Activated CD4-positive, alpha-beta T cell treated with anti-CD3 and anti-CD28 coated beads, Interleukin-2, amount 10 ng/mL, durations not matched to agents 24 days and 14 days (primary cell): ENCODE measurements around the gene OTUD3. TPM values are rescaled to one million over a fixed set of nuclear protein-coding genes. Genes with fewer than 3 reads are reported as not detected.

ENCODE experiments used
- DNase-seq: peaks from one replicate; pipeline ENCODE4 v3.0.0; 2022
- H3K27ac Mint-ChIP-seq: one replicate; pipeline ENCODE4 v1.8.0; 2022; ENCODE audit warnings: mild to moderate bottlenecking, mixed read lengths
- H3K27me3 Mint-ChIP-seq: one replicate; pipeline ENCODE4 v1.8.0; 2022; ENCODE audit warnings: mixed read lengths
- H3K36me3 Mint-ChIP-seq: one replicate; pipeline ENCODE4 v1.8.0; 2022; ENCODE audit warnings: low read depth, mild to moderate bottlenecking, mixed read lengths
- H3K4me1 Mint-ChIP-seq: one replicate; pipeline ENCODE4 v1.8.0; 2021; ENCODE audit warnings: mixed read lengths
- H3K4me3 Mint-ChIP-seq: one replicate; pipeline ENCODE4 v1.8.0; 2022; ENCODE audit warnings: mild to moderate bottlenecking, moderate library complexity, mixed read lengths
- H3K9me3 Mint-ChIP-seq: one replicate; pipeline ENCODE4 v1.8.0; 2021; ENCODE audit warnings: mixed read lengths
- intact Hi-C: fragments of 100-400 bp; cut with micrococcal nuclease; formaldehyde crosslinking; loops from one replicate; pipeline ENCODE4 v1.15.1; 2023
- total RNA-seq: library from RNA; stranded (reverse); gene quantifications from 2 replicates; pipeline ENCODE4 v1.2.3, GENCODE V29; 2022

Gene OTUD3
- total RNA-seq, 1 donor from 2014 or later = 13.6 TPM

DNA sequence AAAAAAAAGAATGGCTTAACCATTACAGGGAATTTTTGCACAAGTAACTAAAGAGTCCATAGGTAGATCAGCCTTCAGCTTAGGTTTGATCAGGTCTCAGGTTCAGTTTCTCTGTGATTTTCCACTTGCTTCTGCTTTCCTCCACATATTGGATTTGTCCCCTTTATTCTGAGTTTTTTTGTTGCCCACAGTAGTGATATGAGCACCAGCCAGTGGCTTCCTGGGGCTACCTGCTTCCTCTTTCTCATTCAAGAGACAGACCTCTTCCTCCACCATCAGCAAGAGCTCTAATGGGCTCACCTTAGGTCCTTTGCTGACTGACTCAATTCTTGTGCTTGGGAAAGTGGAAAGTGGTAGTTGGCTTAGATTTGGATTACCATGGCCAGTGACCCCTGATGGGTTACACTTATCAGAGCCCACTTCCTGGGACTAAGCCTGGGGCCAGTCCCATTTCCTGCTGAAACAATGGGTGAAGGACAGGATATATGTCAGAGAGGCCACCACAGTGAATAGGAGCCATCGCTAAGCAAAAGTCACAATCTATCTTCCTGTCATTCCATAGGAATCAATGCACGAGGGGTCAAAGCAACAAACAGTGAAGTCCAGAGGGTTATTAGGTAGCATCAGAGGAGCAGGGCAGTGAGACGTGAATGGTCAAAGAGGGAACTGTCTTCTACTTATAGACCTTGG, 54.0 kb downstream of the OTUD3 start:
- Mint-ChIP-seq H3K4me3 (no peak overlapping the region), H3K36me3 (no peaks in the 10 kb centered on the region), H3K27me3 (no peaks in the 10 kb centered on the region), H3K27ac (no peak overlapping the region), H3K4me1 (no peaks in the 10 kb centered on the region), H3K9me3 (peaks cover 7% of the 10 kb centered on the region)
- intact Hi-C loops = no loop called here
- DNase-seq = no peak

DNA sequence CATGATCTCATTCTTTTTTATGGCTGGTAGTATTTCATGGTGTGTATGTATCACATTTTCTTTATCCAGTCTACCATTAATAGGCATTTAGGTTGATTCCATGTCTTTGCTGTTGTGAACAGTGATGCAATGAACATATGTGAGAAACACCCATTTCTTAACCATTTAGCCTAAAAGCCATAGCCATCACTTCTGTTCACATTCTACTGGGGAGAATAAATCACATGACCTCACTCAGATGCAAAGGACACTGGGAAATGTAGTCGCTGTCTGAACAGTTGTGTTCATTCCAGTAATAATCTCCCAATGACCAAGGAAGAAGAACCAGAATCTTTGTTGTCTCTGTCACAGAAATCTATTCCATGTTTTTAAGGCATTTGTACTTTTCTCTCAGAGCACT, 56.3 kb downstream of the OTUD3 start:
- intact Hi-C loops = no loop called here
- Mint-ChIP-seq H3K36me3 (no peaks in the 10 kb centered on the region), H3K27ac (no peak overlapping the region), H3K27me3 (no peaks in the 10 kb centered on the region), H3K9me3 (no peaks in the 10 kb centered on the region), H3K4me1 (no peaks in the 10 kb centered on the region), H3K4me3 (no peak overlapping the region)
- DNase-seq = no peak

DNA sequence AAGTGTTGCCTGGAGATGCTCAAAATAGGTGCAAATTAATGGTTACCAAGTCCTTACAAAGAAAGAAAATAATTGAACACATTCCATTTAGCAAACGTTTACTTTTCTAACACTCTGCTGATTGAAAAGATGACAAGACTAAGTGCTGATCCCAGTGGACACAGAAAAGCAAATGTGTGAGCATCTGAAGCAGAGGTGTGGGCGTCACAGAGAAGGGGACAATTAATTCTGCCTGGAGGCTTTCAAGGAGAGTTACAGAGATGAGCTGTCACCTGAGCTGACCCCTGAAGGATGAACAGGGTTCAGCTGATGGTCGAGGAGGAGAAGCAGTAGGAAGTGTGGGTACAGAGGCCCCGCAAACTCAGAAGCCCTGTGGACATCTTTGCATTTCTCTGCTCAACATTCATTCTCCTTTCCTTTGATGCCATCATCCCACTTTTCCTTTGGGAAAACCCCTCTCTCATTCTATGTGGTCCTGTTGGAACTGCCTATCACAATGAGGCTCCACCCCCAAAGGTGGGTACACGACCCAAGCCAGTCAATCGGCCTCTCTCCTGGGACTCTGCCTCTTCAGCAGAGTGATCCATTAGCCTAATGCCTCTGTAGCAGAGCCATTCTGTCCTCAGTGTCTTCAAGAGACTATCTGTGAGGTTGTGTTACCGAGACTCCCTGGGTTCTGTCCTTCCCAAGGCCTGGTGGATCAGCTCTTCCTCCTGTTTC, 58.5 kb downstream of the OTUD3 start:
- DNase-seq = no peak
- H3K4me1 Mint-ChIP-seq = no peaks in the 10 kb centered on the region
- H3K36me3 Mint-ChIP-seq = no peaks in the 10 kb centered on the region
- H3K27ac Mint-ChIP-seq = no peak overlapping the region
- intact Hi-C loops = no loop called here
- no peak overlapping the region for H3K4me3 Mint-ChIP-seq
- no peaks in the 10 kb centered on the region for H3K9me3 Mint-ChIP-seq
- peaks cover 3% of the 10 kb centered on the region for H3K27me3 Mint-ChIP-seq

DNA sequence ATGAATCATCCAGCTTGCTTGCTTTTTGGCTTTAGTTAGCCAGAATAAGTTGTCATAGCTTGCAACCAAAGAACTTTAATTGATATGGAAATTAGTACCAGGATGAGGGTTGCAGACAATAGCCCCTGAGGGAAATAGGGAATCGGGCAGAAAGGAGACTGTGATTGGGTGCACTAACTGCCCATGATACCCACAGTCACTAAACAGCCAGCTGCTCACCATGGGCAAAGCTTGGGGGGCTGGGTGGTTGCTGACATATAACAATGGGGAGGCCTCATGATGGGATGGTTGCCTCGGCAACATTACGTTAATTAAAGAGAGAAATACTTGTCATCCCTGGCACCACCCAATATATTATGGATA, 59.0 kb downstream of the OTUD3 start:
- Mint-ChIP-seq H3K4me1 (no peaks in the 10 kb centered on the region), H3K9me3 (no peaks in the 10 kb centered on the region), H3K27ac (no peak overlapping the region), H3K27me3 (peaks cover 5% of the 10 kb centered on the region), H3K36me3 (no peaks in the 10 kb centered on the region), H3K4me3 (no peak overlapping the region)
- DNase-seq = no peak
- intact Hi-C loops = no loop called here

DNA sequence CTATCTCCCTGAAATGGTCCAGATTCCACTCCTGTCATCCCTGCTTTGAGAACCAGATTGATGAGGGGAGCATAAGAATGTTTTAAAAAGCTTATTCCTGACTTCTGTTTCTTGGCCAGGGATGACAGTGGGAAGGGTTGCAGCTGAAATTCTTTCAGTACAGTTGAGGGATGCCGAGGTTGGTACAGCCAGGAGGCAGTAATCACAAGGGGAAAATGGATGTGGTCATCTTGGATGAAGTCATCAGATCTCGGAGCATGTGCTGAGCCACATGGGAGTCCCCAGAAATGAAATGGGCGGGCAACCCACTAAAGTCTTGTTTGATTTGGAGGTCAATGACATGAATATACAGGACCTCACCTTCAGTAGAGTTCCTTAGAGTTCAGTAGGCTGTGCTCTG, 59.9 kb downstream of the OTUD3 start:
- no peak overlapping the region for H3K4me3 Mint-ChIP-seq
- H3K4me1 Mint-ChIP-seq = no peaks in the 10 kb centered on the region
- no peaks in the 10 kb centered on the region for H3K36me3 Mint-ChIP-seq
- H3K9me3 Mint-ChIP-seq = no peaks in the 10 kb centered on the region
- DNase-seq = no peak
- intact Hi-C loops = no loop called here
- peaks cover 12% of the 10 kb centered on the region for H3K27me3 Mint-ChIP-seq
- H3K27ac Mint-ChIP-seq = no peak overlapping the region

DNA sequence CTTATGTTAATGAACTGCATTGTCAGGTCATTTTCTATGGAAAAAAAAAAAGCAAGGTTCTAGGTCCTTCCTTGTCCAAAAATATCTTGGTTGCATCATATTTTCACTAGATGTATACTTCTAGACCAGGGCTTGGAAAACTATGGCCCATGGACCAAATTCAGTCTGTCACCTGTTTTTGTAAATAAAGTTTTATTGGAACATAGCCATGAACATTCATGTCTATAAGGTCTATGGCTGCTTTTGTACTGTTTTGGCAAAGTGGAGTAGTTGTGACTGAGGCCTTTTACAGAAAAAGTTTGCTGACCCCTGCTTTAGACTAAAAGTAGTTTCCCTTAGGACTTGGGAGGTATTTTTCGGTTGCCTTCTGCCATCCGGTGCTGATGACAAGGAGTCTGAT, 60.5 kb downstream of the OTUD3 start:
- peaks cover 12% of the 10 kb centered on the region for H3K27me3 Mint-ChIP-seq
- intact Hi-C loops = no loop called here
- no peaks in the 10 kb centered on the region for H3K9me3 Mint-ChIP-seq
- no peaks in the 10 kb centered on the region for H3K4me1 Mint-ChIP-seq
- H3K36me3 Mint-ChIP-seq = no peaks in the 10 kb centered on the region
- H3K27ac Mint-ChIP-seq = no peak overlapping the region
- DNase-seq = no peak
- H3K4me3 Mint-ChIP-seq = no peak overlapping the region

DNA sequence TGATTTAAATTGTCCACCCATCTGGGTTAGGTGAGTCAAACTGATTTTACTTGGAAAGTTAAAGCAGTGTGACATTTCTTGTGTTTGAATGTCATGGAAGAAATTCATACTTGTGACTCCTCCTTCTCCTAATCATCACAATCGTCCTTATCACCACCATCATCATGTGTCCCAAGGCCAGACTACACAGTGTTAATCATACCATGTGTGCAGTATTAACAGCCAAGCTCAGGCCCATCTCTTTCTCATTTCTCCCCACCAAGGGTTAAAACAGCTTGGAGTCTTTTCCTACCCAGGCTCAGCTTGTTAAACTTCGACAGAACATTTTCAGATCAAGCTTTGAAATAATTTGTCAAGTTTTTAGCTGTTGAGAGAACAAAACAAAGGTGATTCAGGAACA, 63.7 kb downstream of the OTUD3 start:
- Mint-ChIP-seq H3K4me3 (no peak overlapping the region), H3K9me3 (no peaks in the 10 kb centered on the region), H3K4me1 (no peaks in the 10 kb centered on the region), H3K27ac (no peak overlapping the region), H3K27me3 (peaks cover 12% of the 10 kb centered on the region), H3K36me3 (no peaks in the 10 kb centered on the region)
- intact Hi-C loops = no loop called here
- no peak for DNase-seq

DNA sequence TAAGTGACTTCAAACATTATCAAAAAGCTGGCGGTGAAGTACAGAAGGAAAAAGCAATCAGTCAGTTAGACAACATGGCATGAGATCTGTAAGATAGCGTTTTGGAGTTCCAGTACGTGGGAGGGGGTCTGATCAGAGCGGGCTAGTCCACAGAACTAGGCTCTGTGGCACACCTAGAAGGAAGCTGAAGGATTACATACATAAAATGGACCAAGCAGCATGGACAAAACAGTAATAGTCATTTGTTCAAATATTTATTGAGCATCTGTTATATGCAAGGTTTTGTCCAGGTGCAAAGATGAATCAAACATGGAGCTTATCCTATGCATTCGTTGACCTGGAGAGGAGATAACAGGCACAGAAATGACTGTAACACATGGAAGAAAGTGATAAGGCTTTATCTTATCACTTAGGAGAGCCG, 64.1 kb downstream of the OTUD3 start:
- intact Hi-C loops = no loop called here
- H3K36me3 Mint-ChIP-seq = no peaks in the 10 kb centered on the region
- H3K9me3 Mint-ChIP-seq = no peaks in the 10 kb centered on the region
- no peak overlapping the region for H3K4me3 Mint-ChIP-seq
- peaks cover 12% of the 10 kb centered on the region for H3K27me3 Mint-ChIP-seq
- no peaks in the 10 kb centered on the region for H3K4me1 Mint-ChIP-seq
- no peak overlapping the region for H3K27ac Mint-ChIP-seq
- no peak for DNase-seq

DNA sequence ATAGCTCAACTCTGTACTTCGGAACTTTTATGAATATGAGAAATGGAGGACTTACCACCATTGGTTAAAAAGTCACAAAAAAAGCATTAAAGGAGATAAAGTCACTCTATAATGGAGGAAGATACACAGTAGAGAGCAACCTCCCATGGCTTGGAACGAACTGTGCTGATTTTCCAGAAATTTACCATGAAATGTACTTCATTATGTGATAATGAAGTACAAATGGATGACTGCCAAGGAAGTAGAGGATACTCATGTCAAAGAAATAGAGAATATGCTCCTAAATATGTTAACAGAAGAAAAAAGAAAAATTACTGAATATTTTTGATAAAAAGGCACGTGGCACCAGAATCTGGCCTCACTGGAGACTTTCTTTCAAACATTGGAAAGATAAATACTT, 64.8 kb downstream of the OTUD3 start:
- no peak for DNase-seq
- Mint-ChIP-seq H3K27ac (no peak overlapping the region), H3K9me3 (no peaks in the 10 kb centered on the region), H3K4me1 (no peaks in the 10 kb centered on the region), H3K4me3 (no peak overlapping the region), H3K27me3 (peaks cover 12% of the 10 kb centered on the region), H3K36me3 (no peaks in the 10 kb centered on the region)
- intact Hi-C loops = no loop called here

DNA sequence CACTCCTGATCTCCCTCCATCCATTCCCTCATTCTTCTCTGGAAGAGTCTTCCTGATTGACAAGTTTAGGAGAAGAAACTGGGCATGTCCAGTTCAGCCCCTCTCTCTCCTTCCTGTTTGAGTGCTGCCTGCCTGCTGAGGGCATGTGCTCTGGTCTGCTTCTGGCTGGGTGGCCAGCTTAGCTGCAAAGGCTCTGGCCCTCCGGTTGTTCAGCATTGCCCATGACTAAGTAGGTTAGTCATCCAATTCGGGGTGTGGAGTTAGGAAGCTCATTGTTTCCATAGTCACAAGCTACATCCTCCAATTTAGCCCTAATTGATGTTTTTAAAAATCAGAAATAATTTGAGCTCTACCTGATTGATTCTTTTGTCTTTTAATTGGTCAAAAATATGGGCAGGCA, 66.8 kb downstream of the OTUD3 start:
- Mint-ChIP-seq H3K36me3 (no peaks in the 10 kb centered on the region), H3K27me3 (peaks cover 24% of the 10 kb centered on the region), H3K4me3 (no peak overlapping the region), H3K4me1 (no peaks in the 10 kb centered on the region), H3K27ac (no peak overlapping the region), H3K9me3 (no peaks in the 10 kb centered on the region)
- intact Hi-C loops = no loop called here
- no peak for DNase-seq

DNA sequence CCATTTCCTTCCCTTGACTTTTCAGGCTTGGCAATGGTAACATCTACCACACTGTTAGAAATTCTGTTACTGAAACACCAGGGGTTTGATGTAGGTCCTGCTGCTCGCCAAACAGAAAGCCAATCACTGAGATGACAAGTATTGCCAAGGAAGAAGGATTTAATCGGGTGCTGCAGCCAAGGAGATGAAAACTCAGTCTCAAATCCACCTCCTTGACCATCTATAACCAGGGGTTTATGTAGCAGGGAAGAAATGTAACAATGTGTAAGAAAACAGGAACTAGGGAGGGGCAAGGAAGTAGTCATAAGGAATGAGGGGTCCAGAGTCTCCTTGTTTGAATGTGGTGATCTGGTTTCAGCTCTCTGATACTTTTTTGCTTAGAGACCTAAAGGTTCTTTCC, 71.9 kb downstream of the OTUD3 start:
- no peak overlapping the region for H3K27ac Mint-ChIP-seq
- peaks cover 24% of the 10 kb centered on the region for H3K27me3 Mint-ChIP-seq
- intact Hi-C loops = no loop called here
- no peak overlapping the region for H3K4me3 Mint-ChIP-seq
- H3K9me3 Mint-ChIP-seq = peaks cover 5% of the 10 kb centered on the region
- no peak for DNase-seq
- no peaks in the 10 kb centered on the region for H3K36me3 Mint-ChIP-seq
- no peaks in the 10 kb centered on the region for H3K4me1 Mint-ChIP-seq

DNA sequence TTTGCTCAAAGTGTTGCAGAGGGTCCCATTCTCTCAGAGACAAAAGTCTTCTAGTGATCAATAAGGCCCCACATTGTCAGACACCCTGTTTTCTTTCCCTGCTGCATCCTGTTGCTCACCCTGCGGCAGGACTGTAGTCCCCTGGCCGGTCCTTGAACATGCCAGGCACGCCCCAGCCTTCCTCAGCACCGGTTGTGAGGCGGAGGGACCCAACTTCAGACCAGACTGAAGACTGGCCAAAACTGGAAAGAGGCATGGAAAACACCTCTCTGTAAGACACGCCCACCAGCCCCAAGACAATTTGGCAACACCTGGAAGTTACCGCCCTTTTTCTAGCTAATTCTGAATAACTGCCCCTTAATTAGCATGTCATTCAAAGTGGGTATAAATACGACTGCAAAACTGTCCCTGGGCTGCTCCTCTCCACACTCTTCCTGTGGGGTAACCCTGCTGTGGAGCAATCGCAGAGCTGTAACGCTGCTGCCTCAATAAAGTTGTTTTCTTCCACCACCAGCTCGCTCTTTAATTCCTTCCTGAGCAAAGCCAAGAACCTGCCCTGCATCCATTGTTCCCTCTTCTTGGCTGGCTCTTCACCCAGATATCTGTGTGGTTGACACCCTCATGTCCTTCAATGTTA, 73.5 kb downstream of the OTUD3 start:
- H3K4me1 Mint-ChIP-seq = no peaks in the 10 kb centered on the region
- no peak overlapping the region for H3K4me3 Mint-ChIP-seq
- intact Hi-C loops = no loop called here
- no peak overlapping the region for H3K27ac Mint-ChIP-seq
- H3K36me3 Mint-ChIP-seq = no peaks in the 10 kb centered on the region
- peaks cover 24% of the 10 kb centered on the region for H3K27me3 Mint-ChIP-seq
- H3K9me3 Mint-ChIP-seq = peaks cover 5% of the 10 kb centered on the region
- no peak for DNase-seq

DNA sequence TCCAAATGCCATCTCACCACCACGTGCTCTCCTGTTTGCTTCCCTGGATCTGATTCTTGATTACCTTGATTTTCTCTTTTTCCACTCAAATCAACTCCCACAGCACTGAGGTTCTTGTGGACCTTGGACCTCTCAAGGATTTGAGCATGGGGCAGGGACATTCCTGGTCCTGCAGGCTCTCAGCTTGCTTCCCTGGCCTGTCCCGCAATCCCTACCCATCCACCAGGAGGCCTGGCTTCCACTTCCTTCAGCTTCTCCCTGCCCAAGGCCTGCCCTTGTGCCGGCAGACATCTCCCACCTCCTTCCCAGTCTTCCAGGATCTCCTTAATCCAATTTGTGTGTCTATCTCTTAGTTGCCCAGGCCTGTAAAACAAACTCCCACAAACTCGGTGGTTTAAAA, 75.6 kb downstream of the OTUD3 start:
- intact Hi-C loops = no loop called here
- Mint-ChIP-seq H3K4me3 (no peak overlapping the region), H3K4me1 (no peaks in the 10 kb centered on the region), H3K9me3 (peaks cover 5% of the 10 kb centered on the region), H3K27ac (no peak overlapping the region), H3K27me3 (peaks cover 25% of the 10 kb centered on the region), H3K36me3 (no peaks in the 10 kb centered on the region)
- no peak for DNase-seq

DNA sequence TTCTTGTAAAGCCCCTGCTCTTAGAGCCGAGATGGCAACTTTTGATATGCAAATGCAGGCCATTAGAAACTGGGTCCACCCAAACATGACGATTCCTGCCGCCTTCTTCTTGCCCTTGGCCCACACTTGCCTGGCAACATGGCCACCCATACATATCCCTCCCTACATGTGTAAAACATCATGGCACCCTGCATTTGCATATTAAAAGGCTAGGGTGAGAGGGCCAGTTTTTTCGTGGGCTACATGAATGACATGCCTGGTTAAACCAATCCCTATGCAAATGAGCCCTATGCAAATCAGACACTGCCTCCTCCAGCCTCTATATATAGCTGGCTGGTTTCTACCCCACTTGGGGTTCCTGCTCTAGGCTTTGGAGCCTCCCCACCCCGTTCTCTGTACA, 78.4 kb downstream of the OTUD3 start:
- Mint-ChIP-seq H3K36me3 (no peaks in the 10 kb centered on the region), H3K9me3 (no peaks in the 10 kb centered on the region), H3K27ac (no peak overlapping the region), H3K27me3 (peaks cover 23% of the 10 kb centered on the region), H3K4me3 (no peak overlapping the region), H3K4me1 (no peaks in the 10 kb centered on the region)
- DNase-seq = no peak
- intact Hi-C loops = no loop called here
